Measurements from ENCODE around the gene NYAP2.

The NYAP2 gene

GRCh38 chr2:225637259-225637658, 237.7 kb downstream of the NYAP2 start:
- DNase-seq = no peak

GRCh38 chr2:225640550-225640949, 241.0 kb downstream of the NYAP2 start:
- DNase-seq = no peak

GRCh38 chr2:225649274-225649673, 249.8 kb downstream of the NYAP2 start:
- DNase-seq = no peak

GRCh38 chr2:225650041-225650440, 250.5 kb downstream of the NYAP2 start:
- DNase-seq = no peak

GRCh38 chr2:225660262-225661131, 261.0 kb downstream of the NYAP2 start:
- DNase-seq = peak; percentile 26

- DNase-seq = no peak
Measured at GRCh38 chr2:225662101-225662500, 262.6 kb downstream of the NYAP2 start.

- DNase-seq = no peak
Measured at GRCh38 chr2:225667445-225667844, 267.9 kb downstream of the NYAP2 start.

- DNase-seq = no peak
Measured at GRCh38 chr2:225668606-225669266, 269.2 kb downstream of the NYAP2 start.

GRCh38 chr2:225670111-225670974, 270.8 kb downstream of the NYAP2 start:
- DNase-seq = no peak

- DNase-seq = no peak
Measured at GRCh38 chr2:225678792-225679191, 279.3 kb downstream of the NYAP2 start.

GRCh38 chr2:225683258-225683657, 283.7 kb downstream of the NYAP2 start:
- DNase-seq = no peak

- DNase-seq = no peak
Measured at GRCh38 chr2:225690153-225690552, 290.6 kb downstream of the NYAP2 start.

GRCh38 chr2:225691711-225692110, 292.2 kb downstream of the NYAP2 start:
- DNase-seq = no peak

- no peak for DNase-seq
Measured at GRCh38 chr2:225693259-225693658, 293.7 kb downstream of the NYAP2 start.

GRCh38 chr2:225694664-225695063, 295.2 kb downstream of the NYAP2 start:
- no peak for DNase-seq

GRCh38 chr2:225697936-225698335, 298.4 kb downstream of the NYAP2 start:
- no peak for DNase-seq

All from NK-92 treated with Interleukin-12 subunit alpha and Interleukin-12 subunit beta, amount 100 ng/mL, for 24 hours (cell line).